Measurements from ENCODE around the gene KMT2A.

Gene KMT2A

GRCh38 chr11:118565051-118565450 lies 128.8 kb downstream of the KMT2A start:
- H3K27ac ChIP-seq = no peak overlapping the region; the same call in 1 of the 2 replicates
- no peak for TF ChIP-seq CTCF (conservative IDR thresholded peaks at IDR 0.05)
- no peak for TF ChIP-seq ZFX (IDR thresholded peaks at IDR 0.05)

GRCh38 chr11:118569670-118570069 lies 133.4 kb downstream of the KMT2A start:
- TF ChIP-seq ZFX (IDR thresholded peaks at IDR 0.05) (no peak), CTCF (conservative IDR thresholded peaks at IDR 0.05) (no peak)
- H3K27ac ChIP-seq = no peak overlapping the region

- H3K27ac ChIP-seq = no peak overlapping the region
- TF ChIP-seq ZFX (IDR thresholded peaks at IDR 0.05) (no peak), CTCF (conservative IDR thresholded peaks at IDR 0.05) (no peak)
Measured at GRCh38 chr11:118570787-118571186, 134.5 kb downstream of the KMT2A start.

GRCh38 chr11:118571701-118572060 lies 135.4 kb downstream of the KMT2A start:
- H3K27ac ChIP-seq = peak overlapping the region; percentile 96

- peak; percentile 54 for TF ChIP-seq ZFX (IDR thresholded peaks at IDR 0.05)
- no peak for TF ChIP-seq CTCF (conservative IDR thresholded peaks at IDR 0.05)
- H3K27ac ChIP-seq = peak within 1 kb of the TSS; percentile 96
Measured at GRCh38 chr11:118572061-118572980, 136.0 kb downstream of the KMT2A start, which contains the start of gene ARCN1. Gene ARCN1, plus strand, starts transcription at chr11:118572409. Its CDS starts 139 bp downstream, at chr11:118572548.

- TF ChIP-seq CTCF (conservative IDR thresholded peaks at IDR 0.05) (no peak), ZFX (IDR thresholded peaks at IDR 0.05) (no peak; the same call in 1 of the 2 replicates)
- H3K27ac ChIP-seq = peak overlapping the region; percentile 96
Measured at GRCh38 chr11:118572981-118573550, 136.8 kb downstream of the KMT2A start.

GRCh38 chr11:118574636-118575035 lies 138.3 kb downstream of the KMT2A start:
- TF ChIP-seq ZFX (IDR thresholded peaks at IDR 0.05) (no peak), CTCF (conservative IDR thresholded peaks at IDR 0.05) (no peak)
- H3K27ac ChIP-seq = no peak overlapping the region
